Kidney (tissue), 14 donors: Measurements from ENCODE around the gene OR7G2. TPM values are rescaled to one million over a fixed set of nuclear protein-coding genes. Genes with fewer than 3 reads are reported as not detected.
"Not testable (repeated sequence)": the region's sequence is repeated elsewhere in the genome, so short reads cannot be mapped to it uniquely, and the experiment has no call there.

Experiments
- DNase-seq, 5 donors: peaks; one replicate each; pipeline ENCODE4 v3.0.0-alpha.2; 2013 to 2020
- FAIRE-seq: peaks from 2 replicates; lab custom pipeline; 2012; peaks lifted over from hg19 to GRCh38; lab: Jason Lieb, UNC
- H3K27ac ChIP-seq, 2 donors: one replicate each; pipeline ENCODE4 v1.7.0; 2013; ENCODE audit warnings: low read depth in 2 of 2, low read length in 2 of 2, inconsistent platforms in 1 of 2
- H3K27me3 ChIP-seq: one replicate; pipeline ENCODE4 v1.7.1; 2013; ENCODE audit warnings: low read length, inconsistent platforms; ENCODE audit not compliant: control insufficient read depth, insufficient read depth
- H3K36me3 ChIP-seq, 3 donors: one replicate each; pipeline versions ENCODE4 v1.7.0 to v1.7.1; 2013; ENCODE audit warnings: low read length in 3 of 3, control low read depth in 1 of 3, inconsistent platforms in 1 of 3; ENCODE audit not compliant: insufficient read depth in 3 of 3, control insufficient read depth in 2 of 3
- H3K4me1 ChIP-seq, 3 donors: one replicate each; pipeline versions ENCODE4 v1.7.0 to v1.7.1; 2013; ENCODE audit warnings: low read length in 3 of 3, inconsistent platforms in 1 of 3, low read depth in 1 of 3; ENCODE audit not compliant: control insufficient read depth in 2 of 3, insufficient read depth in 2 of 3
- H3K4me3 ChIP-seq, 3 donors: one replicate each; pipeline versions ENCODE4 v1.7.0 to v1.8.1; 2013; ENCODE audit warnings: low read length in 3 of 3, control low read depth in 1 of 3, inconsistent platforms in 1 of 3
- H3K9ac ChIP-seq, 3 donors: one replicate each; pipeline versions ENCODE4 v1.7.0 to v1.7.1; 2013; ENCODE audit warnings: low read length in 3 of 3, control low read depth in 1 of 3, inconsistent platforms in 1 of 3
- H3K9me3 ChIP-seq, 3 donors: one replicate each; pipeline versions ENCODE4 v1.7.0 to v1.7.1; 2013; ENCODE audit warnings: low read length in 3 of 3, control low read depth in 1 of 3, inconsistent platforms in 1 of 3; ENCODE audit not compliant: control insufficient read depth in 2 of 3, insufficient read depth in 1 of 3
- CTCF ChIP-seq: IDR thresholded peaks from 3 replicates; pipeline ENCODE4 v1.5.1; 2012; ENCODE audit warnings: mild to moderate bottlenecking, moderate library complexity, borderline replicate concordance; ENCODE audit not compliant: insufficient read depth; ENCODE audit errors: extremely low read depth
- intact Hi-C: fragments of 100-400 bp; cut with DNase I; formaldehyde crosslinking; loops from one replicate; pipeline ENCODE4 v1.11.1; 2022
- polyA plus RNA-seq: library from polyadenylated mRNA; stranded (reverse); fragments of 350-450 nt; fragmentation: Illumina TruSeq; extraction: RNeasy Lipid Tissue Mini Kit (QIAGEN cat#74804); gene quantifications from one replicate; pipeline ENCODE4 v1.2.3, GENCODE V29; 2014; ENCODE audit warnings: low read depth, low replicate concordance; ENCODE audit not compliant: insufficient read depth
- total RNA-seq: library from RNA; stranded (reverse); fragmentation: NEBNext Ultra II Directional; extraction: Animal tissue kit (Norgen Biotek cat#: 25700); gene quantifications from one replicate; pipeline ENCODE4 v1.2.1, GENCODE V29; 2021
- donor health status: control.
- donor health status: control.
- donor health status: control.
- donor health status: control.
- donor health status: control.
- donor health status: DM: yes; HTN: yes; CAD: no.
- donor health status: Normal renal cell carcinoma (clear cell type).

Gene OR7G2
- total and polyA plus RNA-seq, 2 donors from 2014 or later: not detected

GRCh38 chr19:9073806-9074205, 33.5 kb downstream of the OR7G2 start:
- Histone ChIP-seq H3K4me1 (peaks cover 0 to 4% (median 0%) of the 10 kb centered on the region in 3 donors), H3K27ac (no peak overlapping the region), H3K4me3 (no peak overlapping the region), H3K36me3 (no peaks in the 10 kb centered on the region), H3K27me3 (no peaks in the 10 kb centered on the region), H3K9me3 (no peaks in the 10 kb centered on the region), H3K9ac (no peak overlapping the region)
- intact Hi-C loops: loop anchor here (10.0 kb wide), 1 partner anchor 419 kb away; no protein-coding TSS in a partner anchor
- DNase-seq (no peak), FAIRE-seq (no peak)
- TF ChIP-seq CTCF: no peak

GRCh38 chr19:9071720-9072119, 35.6 kb downstream of the OR7G2 start:
- DNase-seq, FAIRE-seq, H3K9ac ChIP-seq, H3K9me3 ChIP-seq, H3K27ac ChIP-seq, H3K4me1 ChIP-seq, H3K27me3 ChIP-seq, H3K36me3 ChIP-seq, H3K4me3 ChIP-seq: not testable (repeated sequence)
- intact Hi-C loops: loop anchor here (10.0 kb wide), 1 partner anchor 417 kb away; no protein-coding TSS in a partner anchor

- Histone ChIP-seq H3K4me3 (no peak overlapping the region), H3K4me1 (peaks cover 0 to 3% (median 0%) of the 10 kb centered on the region in 3 donors), H3K9ac (no peak overlapping the region), H3K27me3 (no peaks in the 10 kb centered on the region), H3K9me3 (no peaks in the 10 kb centered on the region), H3K27ac (no peak overlapping the region), H3K36me3 (no peaks in the 10 kb centered on the region)
- FAIRE-seq (no peak), DNase-seq (peak in 2 of 5 donors; percentile 44 to 59)
- intact Hi-C loops: loop anchor here (10.0 kb wide), 1 partner anchor 415 kb away; no protein-coding TSS in a partner anchor
- TF ChIP-seq CTCF: no peak
Measured at GRCh38 chr19:9070066-9070465, 37.2 kb downstream of the OR7G2 start.

- no peaks in the 10 kb centered on the region for H3K9me3 ChIP-seq
- no peaks in the 10 kb centered on the region for H3K27me3 ChIP-seq
- DNase-seq (no peak), FAIRE-seq (no peak)
- no peak overlapping the region for H3K4me3 ChIP-seq
- no peaks in the 10 kb centered on the region for H3K36me3 ChIP-seq
- H3K4me1 ChIP-seq: no peaks in the 10 kb centered on the region
- no peak overlapping the region for H3K27ac ChIP-seq
- TF ChIP-seq CTCF: no peak
- H3K9ac ChIP-seq: no peak overlapping the region
- intact Hi-C loops: no loop called here
Measured at GRCh38 chr19:9065457-9066014, 41.7 kb downstream of the OR7G2 start.
